ENCODE results near the gene MMEL1.

GRCh38 chr1:2561898-2562895 is 70.6 kb downstream of the MMEL1 start:
- TF ChIP-seq CTCF (IDR thresholded peaks at IDR 0.05) = peak in 11 of 12 donors; percentile 8 to 53 (median 28)
- TF ChIP-seq POLR2A (IDR thresholded peaks at IDR 0.05) = no peak

Measured in heart left ventricle (tissue), 13 donors.